ENCODE measurements around the gene AMACR. TPM values are rescaled to one million over a fixed set of nuclear protein-coding genes. Genes with fewer than 3 reads are reported as not detected.

AMACR gene
- total RNA-seq, 1 donor from 2014 or later = 12.2 TPM

DNA sequence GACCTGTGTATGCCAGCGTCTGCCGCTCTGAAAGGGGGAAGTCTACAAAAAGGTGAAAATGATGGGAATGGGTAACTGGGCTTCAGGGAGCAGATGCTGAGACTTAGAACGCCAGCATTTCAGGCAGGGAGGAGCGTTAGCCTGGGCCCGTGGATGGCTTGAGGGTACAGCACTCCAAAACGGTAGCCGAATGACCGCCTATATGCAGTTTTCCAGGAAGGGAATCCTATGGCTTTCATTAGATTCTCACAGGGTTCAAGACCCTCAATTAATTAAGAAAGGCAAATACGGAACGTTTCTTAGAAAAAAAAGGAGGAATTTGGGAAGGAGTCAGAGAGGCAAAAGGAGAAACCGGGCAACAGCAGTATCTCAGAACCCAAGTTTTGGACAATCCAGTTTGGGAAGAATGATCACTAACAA, 639 bp downstream of the AMACR start:
- ATAC-seq (peak in 1 of 2 donors; percentile 35), DNase-seq (no peak)
- Histone ChIP-seq H3K27me3 (ENCODE audit: low read depth) (no peaks in the 10 kb centered on the region), H3K27ac (peak overlapping the region; percentile 94), H3K4me1 (peaks cover 19% of the 10 kb centered on the region), H3K36me3 (peaks cover 23% of the 10 kb centered on the region), H3K9me3 (no peaks in the 10 kb centered on the region), H3K4me3 (peak overlapping the region; percentile 74)
- TF ChIP-seq, protein P1, sequence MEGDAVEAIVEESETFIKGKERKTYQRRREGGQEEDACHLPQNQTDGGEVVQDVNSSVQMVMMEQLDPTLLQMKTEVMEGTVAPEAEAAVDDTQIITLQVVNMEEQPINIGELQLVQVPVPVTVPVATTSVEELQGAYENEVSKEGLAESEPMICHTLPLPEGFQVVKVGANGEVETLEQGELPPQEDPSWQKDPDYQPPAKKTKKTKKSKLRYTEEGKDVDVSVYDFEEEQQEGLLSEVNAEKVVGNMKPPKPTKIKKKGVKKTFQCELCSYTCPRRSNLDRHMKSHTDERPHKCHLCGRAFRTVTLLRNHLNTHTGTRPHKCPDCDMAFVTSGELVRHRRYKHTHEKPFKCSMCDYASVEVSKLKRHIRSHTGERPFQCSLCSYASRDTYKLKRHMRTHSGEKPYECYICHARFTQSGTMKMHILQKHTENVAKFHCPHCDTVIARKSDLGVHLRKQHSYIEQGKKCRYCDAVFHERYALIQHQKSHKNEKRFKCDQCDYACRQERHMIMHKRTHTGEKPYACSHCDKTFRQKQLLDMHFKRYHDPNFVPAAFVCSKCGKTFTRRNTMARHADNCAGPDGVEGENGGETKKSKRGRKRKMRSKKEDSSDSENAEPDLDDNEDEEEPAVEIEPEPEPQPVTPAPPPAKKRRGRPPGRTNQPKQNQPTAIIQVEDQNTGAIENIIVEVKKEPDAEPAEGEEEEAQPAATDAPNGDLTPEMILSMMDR (IDR thresholded peaks at IDR 0.05) = no peak
- intact Hi-C loops (cut with DNase I) = no loop called here

DNA sequence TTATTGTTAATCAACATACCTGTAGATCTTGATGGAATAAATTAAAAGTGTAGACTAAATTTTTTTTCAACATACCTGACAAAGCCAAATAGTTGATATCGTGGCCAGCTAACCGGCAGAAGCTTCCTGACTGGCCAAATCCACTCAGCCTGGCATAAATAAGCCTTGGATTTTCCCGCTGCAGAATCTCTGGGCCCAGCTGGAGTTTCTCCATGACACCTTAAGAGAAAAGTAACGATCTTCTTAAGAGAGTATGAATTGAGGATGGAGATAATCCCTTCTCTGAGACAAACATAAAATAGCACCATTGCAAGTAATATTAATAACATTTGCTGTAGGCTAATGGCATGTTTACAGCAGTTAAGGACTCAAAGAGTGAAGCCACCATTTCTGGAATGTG, 2.2 kb downstream of the AMACR start:
- Histone ChIP-seq H3K4me1 (peaks cover 26% of the 10 kb centered on the region), H3K36me3 (peaks cover 23% of the 10 kb centered on the region), H3K4me3 (no peak overlapping the region), H3K27me3 (ENCODE audit: low read depth) (no peaks in the 10 kb centered on the region), H3K9me3 (no peaks in the 10 kb centered on the region), H3K27ac (no peak overlapping the region)
- ATAC-seq (no peak), DNase-seq (no peak)
- intact Hi-C loops (cut with DNase I) = no loop called here
- TF ChIP-seq, protein P1 (IDR thresholded peaks at IDR 0.05) = no peak

DNA sequence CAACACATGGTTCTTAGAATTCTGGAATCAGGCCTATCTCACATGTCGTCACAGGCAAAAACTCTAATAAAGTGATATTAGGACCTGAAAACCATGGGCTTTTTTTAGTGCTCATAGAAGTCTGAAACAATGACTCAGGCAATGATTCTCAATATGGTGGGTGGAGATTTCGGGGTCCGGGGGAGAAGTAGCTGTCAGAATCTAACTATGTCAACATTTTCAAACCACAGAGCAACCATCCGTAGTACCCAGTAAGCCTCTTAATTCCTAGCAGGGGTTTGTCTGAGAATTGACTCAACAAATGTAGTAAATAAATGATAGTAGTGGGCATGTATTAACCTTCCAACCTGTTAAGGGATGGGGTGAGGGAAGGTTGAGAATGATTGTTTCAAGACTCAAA, 2.6 kb downstream of the AMACR start:
- H3K36me3 ChIP-seq = peaks cover 23% of the 10 kb centered on the region
- H3K4me1 ChIP-seq = peaks cover 26% of the 10 kb centered on the region
- ATAC-seq (no peak), DNase-seq (no peak)
- intact Hi-C loops (cut with DNase I) = no loop called here
- H3K9me3 ChIP-seq = no peaks in the 10 kb centered on the region
- no peak overlapping the region for H3K27ac ChIP-seq
- H3K27me3 ChIP-seq (ENCODE audit: low read depth) = no peaks in the 10 kb centered on the region
- TF ChIP-seq, protein P1 (IDR thresholded peaks at IDR 0.05) = no peak
- H3K4me3 ChIP-seq = no peak overlapping the region

DNA sequence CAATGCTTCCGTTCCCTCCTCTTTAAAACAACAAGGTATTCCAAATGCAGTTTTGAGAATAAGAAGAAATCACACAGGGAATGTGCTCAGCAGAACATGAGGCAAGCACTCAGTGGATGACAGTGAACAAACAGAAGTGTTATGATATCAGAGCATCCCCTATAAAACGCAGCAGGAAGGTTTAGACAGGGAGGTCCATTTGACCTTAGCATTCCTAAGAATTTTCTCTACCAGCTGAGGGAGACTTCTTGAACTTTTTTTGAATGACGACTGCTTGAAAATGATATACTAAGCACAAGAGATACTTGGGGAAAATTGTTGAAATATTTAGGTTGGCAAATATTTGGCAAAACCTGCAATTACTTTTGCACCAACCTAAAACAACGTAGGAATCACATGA, 3.9 kb downstream of the AMACR start:
- Histone ChIP-seq H3K27ac (no peak overlapping the region), H3K9me3 (no peaks in the 10 kb centered on the region)

DNA sequence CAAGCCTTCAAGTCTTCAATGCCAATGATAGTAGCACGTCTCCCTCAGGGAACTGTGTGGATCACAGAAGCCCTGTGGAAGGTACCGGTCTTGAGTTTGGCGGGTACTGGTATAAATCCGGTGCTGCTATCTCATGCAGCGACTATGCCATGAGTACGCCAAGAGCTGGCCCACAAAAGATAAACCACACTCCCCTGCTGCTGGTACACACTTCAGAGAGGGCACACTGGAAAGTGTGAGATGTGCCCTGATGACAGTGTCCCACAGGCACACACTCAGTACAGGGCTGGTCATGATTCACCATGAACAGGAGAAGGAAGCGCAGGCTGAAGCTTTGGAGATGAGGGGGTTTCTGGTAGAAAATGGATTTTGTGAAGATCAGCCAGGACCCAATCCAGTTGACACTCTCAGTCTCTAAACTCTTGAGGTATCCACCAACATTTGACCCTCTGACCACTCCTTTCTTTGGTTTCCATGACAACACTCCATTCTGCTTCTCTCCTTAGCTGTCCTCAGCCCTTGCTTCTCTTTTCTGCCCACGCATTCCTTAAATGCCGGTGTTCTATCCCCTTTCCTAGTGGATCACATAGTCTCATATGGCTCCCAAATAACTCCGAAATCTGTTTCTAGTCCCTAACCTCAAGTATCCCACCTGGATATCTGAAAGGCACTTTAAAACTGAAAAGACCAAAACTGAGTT, 5.1 kb downstream of the AMACR start:
- Histone ChIP-seq H3K9me3 (no peaks in the 10 kb centered on the region), H3K27ac (no peak overlapping the region), H3K27me3 (ENCODE audit: low read depth) (no peaks in the 10 kb centered on the region), H3K36me3 (peaks cover 27% of the 10 kb centered on the region), H3K4me1 (peaks cover 20% of the 10 kb centered on the region), H3K4me3 (no peak overlapping the region)
- no peak for ATAC-seq
- TF ChIP-seq, protein P1 (IDR thresholded peaks at IDR 0.05) = no peak
- DNase-seq = no peak
- intact Hi-C loops (cut with DNase I) = no loop called here

More for the DNA sequence above, 3.9 kb downstream of the AMACR start:
- ATAC-seq (no peak), DNase-seq (no peak)
- peaks cover 25% of the 10 kb centered on the region for H3K4me1 ChIP-seq
- no peak overlapping the region for H3K4me3 ChIP-seq
- peaks cover 23% of the 10 kb centered on the region for H3K36me3 ChIP-seq
- TF ChIP-seq, protein P1 (IDR thresholded peaks at IDR 0.05) = no peak
- intact Hi-C loops (cut with DNase I) = no loop called here
- H3K27me3 ChIP-seq (ENCODE audit: low read depth) = no peaks in the 10 kb centered on the region

Measured in lower lobe of right lung (tissue), 2 donors.